Mucosa of descending colon (tissue), 3 donors: Measurements from ENCODE around the gene ZFYVE16. TPM values are rescaled to one million over a fixed set of nuclear protein-coding genes. Genes with fewer than 3 reads are reported as not detected.

Source experiments
- ATAC-seq: fragments of 200-7000 bp; cut with Tn5 transposase; one replicate; pipeline ENCODE4 v1.9.1; 2020; ENCODE audit warnings: mild to moderate bottlenecking, moderate library complexity
- DNase-seq, 3 donors: peaks; one replicate each; pipeline ENCODE4 v3.0.0-alpha.2; 2020
- H3K36me3 ChIP-seq: fragments of 200-600 bp; one replicate; pipeline ENCODE4 v1.8.0; 2021; ENCODE audit warnings: low read depth, mild to moderate bottlenecking
- H3K4me1 ChIP-seq: fragments of 200-600 bp; one replicate; pipeline ENCODE4 v1.8.0; 2021; ENCODE audit warnings: low read depth, mild to moderate bottlenecking
- H3K4me3 ChIP-seq: fragments of 200-600 bp; one replicate; pipeline ENCODE4 v1.8.0; 2021; ENCODE audit warnings: mild to moderate bottlenecking
- H3K9me3 ChIP-seq: fragments of 200-600 bp; one replicate; pipeline ENCODE4 v1.8.0; 2021; ENCODE audit warnings: mild to moderate bottlenecking
- intact Hi-C, 2 donors: fragments of 100-400 bp; cut with DNase I in 1 of 2; cut with micrococcal nuclease in 1 of 2; formaldehyde crosslinking; loops; one replicate each; pipeline versions ENCODE4 v1.11.0 to v1.11.1; 2022; cut with DNase I, micrococcal nuclease
- total RNA-seq, 3 donors: library from RNA; stranded (reverse); fragmentation: NEBNext Ultra II Directional in 2 of 3; extraction: Animal tissue kit (Norgen Biotek cat#: 25700) in 2 of 3; gene quantifications; one replicate each; pipeline versions ENCODE4 v1.2.1 to v1.2.4, GENCODE V29; 2021 to 2023
- TF ChIP-seq, protein P1 (sequence below): fragments of 200-600 bp; IDR thresholded peaks from one replicate; pipeline ENCODE4 v1.8.0; 2022; ENCODE audit warnings: antibody characterized with exemption, mild to moderate bottlenecking
- donor health status: DM: no; HTN: no; CAD: no; lungs with moderate emphysema.
- donor health status: DM: no; HTN: no; CAD: no.
- donor health status: DM: no; HTN: yes; CAD: no.

ZFYVE16 gene
- total RNA-seq, 3 donors from 2014 or later = 32.4 to 56.9 (median 52.2) TPM

GRCh38 chr5:80435476-80435875 lies 27.6 kb downstream of the ZFYVE16 start:
- Histone ChIP-seq H3K4me3 (no peak overlapping the region), H3K36me3 (no peaks in the 10 kb centered on the region), H3K9me3 (no peaks in the 10 kb centered on the region), H3K4me1 (no peaks in the 10 kb centered on the region)
- no peak for ATAC-seq
- DNase-seq = no peak
- intact Hi-C loops = no loop called here
- TF ChIP-seq, protein P1, sequence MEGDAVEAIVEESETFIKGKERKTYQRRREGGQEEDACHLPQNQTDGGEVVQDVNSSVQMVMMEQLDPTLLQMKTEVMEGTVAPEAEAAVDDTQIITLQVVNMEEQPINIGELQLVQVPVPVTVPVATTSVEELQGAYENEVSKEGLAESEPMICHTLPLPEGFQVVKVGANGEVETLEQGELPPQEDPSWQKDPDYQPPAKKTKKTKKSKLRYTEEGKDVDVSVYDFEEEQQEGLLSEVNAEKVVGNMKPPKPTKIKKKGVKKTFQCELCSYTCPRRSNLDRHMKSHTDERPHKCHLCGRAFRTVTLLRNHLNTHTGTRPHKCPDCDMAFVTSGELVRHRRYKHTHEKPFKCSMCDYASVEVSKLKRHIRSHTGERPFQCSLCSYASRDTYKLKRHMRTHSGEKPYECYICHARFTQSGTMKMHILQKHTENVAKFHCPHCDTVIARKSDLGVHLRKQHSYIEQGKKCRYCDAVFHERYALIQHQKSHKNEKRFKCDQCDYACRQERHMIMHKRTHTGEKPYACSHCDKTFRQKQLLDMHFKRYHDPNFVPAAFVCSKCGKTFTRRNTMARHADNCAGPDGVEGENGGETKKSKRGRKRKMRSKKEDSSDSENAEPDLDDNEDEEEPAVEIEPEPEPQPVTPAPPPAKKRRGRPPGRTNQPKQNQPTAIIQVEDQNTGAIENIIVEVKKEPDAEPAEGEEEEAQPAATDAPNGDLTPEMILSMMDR = no peak

DNA sequence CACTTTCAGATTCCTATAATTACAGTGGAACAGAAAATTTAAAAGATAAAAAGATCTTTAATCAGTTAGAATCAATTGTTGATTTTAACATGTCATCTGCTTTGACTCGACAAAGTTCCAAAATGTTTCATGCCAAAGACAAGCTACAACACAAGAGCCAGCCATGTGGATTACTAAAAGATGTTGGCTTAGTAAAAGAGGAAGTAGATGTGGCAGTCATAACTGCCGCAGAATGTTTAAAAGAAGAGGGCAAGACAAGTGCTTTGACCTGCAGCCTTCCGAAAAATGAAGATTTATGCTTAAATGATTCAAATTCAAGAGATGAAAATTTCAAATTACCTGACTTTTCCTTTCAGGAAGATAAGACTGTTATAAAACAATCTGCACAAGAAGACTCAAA lies 29.5 kb downstream of the ZFYVE16 start:
- ATAC-seq = no peak
- no peak overlapping the region for H3K4me3 ChIP-seq
- no peaks in the 10 kb centered on the region for H3K9me3 ChIP-seq
- TF ChIP-seq, protein P1 = no peak
- intact Hi-C loops = no loop called here
- no peaks in the 10 kb centered on the region for H3K4me1 ChIP-seq
- DNase-seq = no peak
- H3K36me3 ChIP-seq = no peaks in the 10 kb centered on the region

DNA sequence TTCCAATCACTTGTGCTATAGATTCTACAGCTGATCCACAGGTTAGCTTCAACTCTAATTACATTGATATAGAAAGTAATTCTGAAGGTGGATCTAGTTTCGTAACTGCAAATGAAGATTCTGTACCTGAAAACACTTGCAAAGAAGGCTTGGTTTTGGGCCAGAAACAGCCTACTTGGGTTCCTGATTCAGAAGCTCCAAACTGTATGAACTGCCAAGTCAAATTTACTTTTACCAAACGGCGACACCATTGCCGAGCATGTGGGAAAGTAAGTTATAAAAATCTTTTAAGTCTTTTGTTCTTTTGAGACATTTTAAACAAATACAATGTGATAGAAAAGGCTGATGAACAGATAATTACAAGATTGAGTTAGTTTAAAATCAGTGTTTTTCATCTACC lies 30.9 kb downstream of the ZFYVE16 start:
- no peaks in the 10 kb centered on the region for H3K9me3 ChIP-seq
- TF ChIP-seq, protein P1 = no peak
- no peak for DNase-seq
- no peak for ATAC-seq
- H3K4me3 ChIP-seq = no peak overlapping the region
- H3K4me1 ChIP-seq = no peaks in the 10 kb centered on the region
- intact Hi-C loops = no loop called here
- no peaks in the 10 kb centered on the region for H3K36me3 ChIP-seq

DNA sequence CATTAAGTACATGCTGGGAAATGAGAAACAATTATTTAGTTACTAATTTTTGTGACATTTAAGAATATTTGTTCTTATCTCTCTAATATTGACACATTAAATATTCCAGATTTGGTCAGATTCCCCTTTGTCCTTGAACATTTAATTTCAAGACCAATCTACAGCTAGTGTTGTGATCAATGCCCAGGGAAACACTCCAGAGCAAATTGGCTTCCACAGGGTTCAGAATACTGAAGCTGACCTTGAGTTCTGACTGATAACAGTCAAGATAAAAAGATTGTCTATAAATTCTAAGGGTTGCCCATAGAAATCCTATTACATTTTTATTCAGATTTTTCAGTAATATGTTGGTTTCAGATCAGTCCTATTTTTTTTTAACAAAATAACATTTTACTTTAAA lies 31.3 kb downstream of the ZFYVE16 start:
- TF ChIP-seq, protein P1 = no peak
- no peak for DNase-seq
- intact Hi-C loops = no loop called here
- no peaks in the 10 kb centered on the region for H3K9me3 ChIP-seq
- no peaks in the 10 kb centered on the region for H3K4me1 ChIP-seq
- H3K4me3 ChIP-seq = no peak overlapping the region
- H3K36me3 ChIP-seq = no peaks in the 10 kb centered on the region
- no peak for ATAC-seq

DNA sequence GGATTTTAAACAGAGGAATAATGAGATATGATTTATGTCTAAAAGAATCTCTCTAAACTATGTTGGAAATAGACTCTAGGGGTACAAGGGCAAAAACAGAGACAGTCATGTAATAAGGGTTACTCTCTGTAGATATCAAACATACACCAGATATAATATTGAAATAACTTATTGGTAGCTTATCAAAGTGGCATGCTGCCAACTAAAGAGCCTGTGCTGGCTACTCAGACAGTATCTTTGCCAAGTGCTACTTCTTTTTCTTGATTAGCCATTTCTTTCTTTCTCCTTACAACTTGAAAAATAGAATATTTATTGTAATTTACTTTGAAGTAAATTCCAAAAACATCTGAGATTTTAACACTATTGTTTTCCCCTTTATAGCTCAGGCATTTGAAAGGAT lies 34.9 kb downstream of the ZFYVE16 start:
- ATAC-seq = no peak
- H3K9me3 ChIP-seq = no peaks in the 10 kb centered on the region
- intact Hi-C loops = no loop called here
- H3K36me3 ChIP-seq = no peaks in the 10 kb centered on the region
- no peak overlapping the region for H3K4me3 ChIP-seq
- no peaks in the 10 kb centered on the region for H3K4me1 ChIP-seq
- DNase-seq = no peak
- TF ChIP-seq, protein P1 = no peak

DNA sequence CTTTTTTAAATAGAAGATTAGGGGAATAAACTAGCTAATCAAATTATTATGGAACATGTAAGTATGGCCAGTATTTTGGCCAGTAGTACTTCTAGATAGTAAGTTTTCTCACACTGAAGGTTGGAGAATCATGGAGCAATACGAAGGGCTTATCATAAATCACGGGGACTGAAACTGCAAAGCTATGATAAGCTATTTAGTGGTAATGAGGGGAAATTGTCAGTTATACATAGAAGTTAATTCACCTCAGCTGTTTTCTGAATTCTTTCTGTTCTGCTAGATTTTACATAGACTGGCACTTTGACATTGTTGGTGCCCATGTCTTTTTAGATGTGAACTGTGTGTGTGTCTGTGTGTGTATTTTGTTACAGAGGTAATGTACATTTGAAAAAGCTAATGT lies 45.5 kb downstream of the ZFYVE16 start:
- TF ChIP-seq, protein P1 = no peak
- H3K36me3 ChIP-seq = no peaks in the 10 kb centered on the region
- H3K4me3 ChIP-seq = no peak overlapping the region
- DNase-seq = no peak
- intact Hi-C loops = no loop called here
- no peaks in the 10 kb centered on the region for H3K9me3 ChIP-seq
- ATAC-seq = no peak
- H3K4me1 ChIP-seq = no peaks in the 10 kb centered on the region
